Omental fat pad (tissue), 4 donors: ENCODE measurements around the gene FCRL6. TPM values are rescaled to one million over a fixed set of nuclear protein-coding genes. Genes with fewer than 3 reads are reported as not detected.
A peak's percentile ranks its signal among the peaks of the same experiment; 100 is the strongest.

Experiments
- ATAC-seq: fragments of 150-250 bp; one replicate; pipeline ENCODE4 v1.9.1; 2016; ENCODE audit warnings: mild to moderate bottlenecking, moderate library complexity; ENCODE audit not compliant: low FRiP score
- DNase-seq: peaks from one replicate; pipeline ENCODE4 v3.0.0-alpha.2; 2019; ENCODE audit warnings: low spot score
- CTCF ChIP-seq, 3 donors: fragments of 450-650 bp; IDR thresholded peaks; one replicate each; pipeline ENCODE4 v1.5.1; 2016 to 2017; ENCODE audit warnings: antibody characterized with exemption in 3 of 3, mild to moderate bottlenecking in 3 of 3, moderate library complexity in 2 of 3
- total RNA-seq, 4 donors: library from RNA; depleted of rRNA; stranded (reverse); fragments of >200 nt; gene quantifications; one replicate each; pipeline ENCODE4 v1.1.0, GENCODE V29; 2016

Gene FCRL6
- total RNA-seq, 4 donors from 2014 or later = 0.93 to 1.9 (median 1.4) TPM

DNA sequence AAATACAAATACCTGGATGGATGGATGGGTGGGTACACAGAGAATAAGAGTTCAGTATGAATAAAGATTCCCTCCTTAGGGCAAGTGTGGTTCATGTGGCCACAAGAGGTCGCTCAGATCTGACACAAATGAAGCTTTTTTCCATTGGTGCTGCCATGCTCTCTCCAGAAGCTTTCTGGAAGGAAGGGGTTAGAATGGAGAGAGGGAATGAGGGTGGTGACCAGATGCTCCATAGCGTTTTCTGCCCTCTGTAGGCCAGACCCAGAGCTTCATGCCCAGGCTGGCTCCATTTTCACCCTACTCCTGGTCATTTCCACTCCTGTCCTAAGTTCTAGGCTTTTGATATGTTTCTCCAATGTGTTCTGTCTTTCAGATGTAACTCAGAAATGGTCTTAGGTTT lies 3.3 kb upstream of the FCRL6 start:
- TF ChIP-seq CTCF (IDR thresholded peaks at IDR 0.05) = peak in 1 of 3 donors; percentile 17
- DNase-seq = peak; percentile 42
- peak; percentile 94 for ATAC-seq

DNA sequence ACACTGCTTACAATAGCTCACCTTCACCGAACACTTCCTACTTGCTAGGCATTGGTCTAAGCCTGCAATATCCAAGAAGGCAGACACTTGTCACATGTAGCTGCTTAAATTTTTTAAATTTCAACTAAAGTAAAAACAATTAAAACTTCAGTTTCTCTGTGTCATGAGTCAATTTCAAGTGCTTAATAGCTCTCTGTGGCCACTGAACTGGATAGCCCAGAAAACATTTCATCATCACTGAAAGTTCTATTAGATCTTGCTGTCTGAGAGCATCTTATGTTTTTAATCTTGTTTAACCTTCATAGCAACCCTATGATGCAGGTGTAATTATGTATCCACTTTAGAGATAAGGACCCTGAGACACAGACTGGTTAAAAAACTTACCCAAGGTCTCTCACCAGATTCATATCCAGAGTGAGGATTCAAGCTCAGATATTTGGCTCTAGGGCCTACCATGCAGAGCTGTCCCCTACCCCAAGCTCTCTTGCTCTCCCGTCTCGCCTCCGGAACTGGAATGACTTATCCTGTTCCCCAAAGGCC lies 2.6 kb upstream of the FCRL6 start:
- DNase-seq (no peak), ATAC-seq (no peak)
- no peak for TF ChIP-seq CTCF (IDR thresholded peaks at IDR 0.05)

DNA sequence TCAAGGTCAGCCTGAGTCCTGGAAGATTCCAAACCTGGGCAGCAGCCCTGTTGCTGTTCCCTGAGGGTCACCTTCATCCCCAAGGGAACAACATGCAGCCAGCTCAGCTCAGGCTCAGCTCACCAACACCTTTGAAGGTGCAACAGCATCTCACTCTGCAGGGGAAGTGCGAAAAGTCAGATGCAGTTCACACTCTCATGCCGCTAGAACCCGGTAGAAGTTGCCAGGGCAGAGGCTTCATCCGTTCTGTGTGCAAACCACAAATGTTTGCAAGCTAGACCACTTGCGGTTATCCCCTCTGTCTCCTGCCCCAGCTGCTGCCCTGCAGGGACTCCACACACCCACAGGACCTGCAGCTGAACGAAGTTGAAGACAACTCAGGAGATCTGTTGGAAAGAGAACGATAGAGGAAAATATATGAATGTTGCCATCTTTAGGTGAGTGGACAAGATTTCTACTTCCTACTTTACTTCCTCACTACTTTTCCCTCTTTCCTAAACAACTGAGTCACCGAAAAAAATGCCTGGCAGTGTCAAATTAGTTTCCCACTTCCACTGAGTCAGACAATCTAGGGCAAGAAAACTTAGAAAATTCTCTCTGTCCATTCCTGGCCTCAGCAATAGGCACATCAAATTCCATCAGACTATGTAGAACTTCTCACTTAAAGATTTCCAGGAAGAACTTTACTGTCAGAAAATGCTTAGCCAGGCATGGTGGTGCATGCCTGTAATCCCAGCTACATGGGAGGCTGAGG lies 1.8 kb upstream of the FCRL6 start:
- ATAC-seq = no peak
- no peak for TF ChIP-seq CTCF (IDR thresholded peaks at IDR 0.05)
- no peak for DNase-seq

DNA sequence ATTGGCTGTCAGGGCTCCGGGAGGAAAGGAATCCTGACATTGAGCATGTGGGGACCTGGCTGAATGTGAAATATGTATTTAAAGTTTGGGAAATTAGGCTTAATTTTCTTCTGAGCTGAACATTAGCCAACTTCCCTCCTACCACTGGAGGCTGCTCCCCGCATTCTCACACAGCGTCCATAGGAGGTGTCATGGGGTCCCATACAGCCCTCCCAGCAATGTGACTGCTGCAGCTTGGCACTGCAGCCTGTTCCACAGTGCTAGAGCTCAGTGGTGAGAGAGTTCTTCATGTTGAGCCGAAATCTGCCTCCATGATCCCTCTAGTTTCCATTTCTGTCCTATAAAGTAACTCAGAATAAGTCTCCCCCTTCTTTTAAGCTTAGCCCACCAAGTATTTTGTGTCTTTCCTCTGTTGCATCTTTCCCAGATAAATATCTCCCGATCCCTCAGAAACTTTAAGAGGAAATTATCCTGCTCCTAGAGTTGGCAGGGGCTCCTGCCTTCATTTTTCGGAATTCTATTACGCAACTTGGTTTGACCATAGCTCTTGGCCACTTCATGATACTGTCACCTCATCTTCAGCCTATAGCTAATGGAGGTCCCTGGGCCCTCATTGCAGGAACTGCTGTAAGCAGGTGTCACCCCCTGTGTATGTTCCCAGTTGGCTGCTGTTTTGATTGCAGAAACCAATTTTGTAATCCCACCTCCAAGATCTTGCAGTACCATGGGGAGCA lies 2.0 kb downstream of the FCRL6 start:
- TF ChIP-seq CTCF (IDR thresholded peaks at IDR 0.05) = no peak
- no peak for DNase-seq
- no peak for ATAC-seq

DNA sequence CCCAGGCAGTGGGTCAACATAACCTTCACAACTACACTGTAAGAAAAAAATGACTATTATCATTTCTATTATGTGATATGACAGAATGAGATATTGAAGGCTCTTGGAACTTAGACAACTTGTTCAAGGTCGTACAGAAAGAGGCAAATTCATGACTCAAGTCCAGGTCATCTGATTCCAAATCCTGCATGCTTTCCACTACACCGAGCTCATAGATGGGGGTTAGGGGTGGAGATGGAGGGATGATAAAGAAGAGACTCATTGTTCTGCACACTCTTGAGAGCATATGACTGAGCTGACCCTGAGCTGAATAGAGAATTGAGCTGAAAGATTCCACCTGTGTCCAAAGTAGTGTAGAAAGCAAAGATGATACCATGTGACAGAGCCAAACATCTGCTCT lies 2.8 kb downstream of the FCRL6 start:
- ATAC-seq (no peak), DNase-seq (no peak)
- no peak for TF ChIP-seq CTCF (IDR thresholded peaks at IDR 0.05)

DNA sequence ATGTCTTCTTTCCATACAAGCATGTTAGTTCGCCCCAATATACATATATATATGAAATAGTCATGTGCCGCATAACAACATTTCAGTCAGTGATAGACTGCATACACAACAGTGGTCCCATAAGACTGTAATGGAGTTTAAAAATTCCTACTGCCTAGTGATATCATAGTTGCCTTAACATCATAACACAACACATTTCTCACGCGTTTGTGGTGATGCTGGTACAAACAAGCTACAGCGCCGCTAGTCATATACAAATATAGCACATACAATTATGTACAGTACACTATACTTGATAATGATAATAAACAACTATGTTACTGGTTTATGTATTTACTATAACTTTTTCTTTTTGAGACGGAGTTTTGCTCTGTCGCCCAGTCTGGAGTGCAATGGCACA lies 13.8 kb downstream of the FCRL6 start:
- ATAC-seq (no peak), DNase-seq (no peak)
- TF ChIP-seq CTCF (IDR thresholded peaks at IDR 0.05) = no peak
